ENCODE measurements around the gene TRAPPC10. TPM values are rescaled to one million over a fixed set of nuclear protein-coding genes. Genes with fewer than 3 reads are reported as not detected.

TRAPPC10 gene
- total RNA-seq, 2 experiments from 2014 or later: 44.1 to 45.4 TPM

DNA sequence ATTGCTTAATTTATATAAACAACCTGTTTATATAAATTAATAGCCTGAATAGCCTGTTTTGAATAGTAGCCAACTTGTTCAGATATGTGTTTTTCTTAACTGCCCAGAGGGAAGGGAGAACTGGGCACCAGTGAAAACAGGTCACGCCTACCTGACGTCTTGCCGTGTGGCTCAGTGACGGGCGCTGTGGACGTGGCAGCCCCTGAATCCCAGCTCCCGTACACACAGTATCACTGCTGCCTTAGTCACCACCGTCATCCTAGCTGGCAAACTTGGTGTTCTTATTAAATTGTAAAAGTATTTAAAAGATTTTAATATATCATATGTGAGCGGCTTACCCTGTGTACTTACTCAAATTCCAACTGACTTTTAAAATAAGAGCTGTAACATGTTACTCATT is 35.4 kb upstream of the TRAPPC10 start:
- intact Hi-C loops (cut with micrococcal nuclease): no loop called here
- no peak for DNase-seq
- H3K9me3 Mint-ChIP-seq: no peaks in the 10 kb centered on the region
- H3K27me3 Mint-ChIP-seq: no peaks in the 10 kb centered on the region
- H3K4me1 Mint-ChIP-seq (ENCODE audit: low read depth): peaks cover 6% of the 10 kb centered on the region
- H3K4me3 Mint-ChIP-seq: no peak overlapping the region
- H3K36me3 Mint-ChIP-seq (ENCODE audit: low read depth): no peaks in the 10 kb centered on the region
- ChIA-PET CTCF (interaction anchor here (1.4 to 2.6 kb wide), 8 partner anchors 10 to 166 kb away, joined by 3 to 25 read pairs (median 6); no protein-coding TSS in a partner anchor), POLR2A (interaction anchor here (1.1 kb wide), 1 partner anchor 108 kb away, joined by 3 read pairs; no protein-coding TSS in a partner anchor)
- no peak for ATAC-seq
- TF ChIP-seq, protein P1, sequence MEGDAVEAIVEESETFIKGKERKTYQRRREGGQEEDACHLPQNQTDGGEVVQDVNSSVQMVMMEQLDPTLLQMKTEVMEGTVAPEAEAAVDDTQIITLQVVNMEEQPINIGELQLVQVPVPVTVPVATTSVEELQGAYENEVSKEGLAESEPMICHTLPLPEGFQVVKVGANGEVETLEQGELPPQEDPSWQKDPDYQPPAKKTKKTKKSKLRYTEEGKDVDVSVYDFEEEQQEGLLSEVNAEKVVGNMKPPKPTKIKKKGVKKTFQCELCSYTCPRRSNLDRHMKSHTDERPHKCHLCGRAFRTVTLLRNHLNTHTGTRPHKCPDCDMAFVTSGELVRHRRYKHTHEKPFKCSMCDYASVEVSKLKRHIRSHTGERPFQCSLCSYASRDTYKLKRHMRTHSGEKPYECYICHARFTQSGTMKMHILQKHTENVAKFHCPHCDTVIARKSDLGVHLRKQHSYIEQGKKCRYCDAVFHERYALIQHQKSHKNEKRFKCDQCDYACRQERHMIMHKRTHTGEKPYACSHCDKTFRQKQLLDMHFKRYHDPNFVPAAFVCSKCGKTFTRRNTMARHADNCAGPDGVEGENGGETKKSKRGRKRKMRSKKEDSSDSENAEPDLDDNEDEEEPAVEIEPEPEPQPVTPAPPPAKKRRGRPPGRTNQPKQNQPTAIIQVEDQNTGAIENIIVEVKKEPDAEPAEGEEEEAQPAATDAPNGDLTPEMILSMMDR (IDR thresholded peaks at IDR 0.05): no peak
- H3K27ac Mint-ChIP-seq: no peak overlapping the region

GRCh38 chr21:43978060-43978459 is 34.0 kb upstream of the TRAPPC10 start:
- Mint-ChIP-seq H3K9me3 (no peaks in the 10 kb centered on the region), H3K36me3 (ENCODE audit: low read depth) (no peaks in the 10 kb centered on the region), H3K4me3 (no peak overlapping the region), H3K27ac (no peak overlapping the region), H3K27me3 (no peaks in the 10 kb centered on the region), H3K4me1 (ENCODE audit: low read depth) (peaks cover 9% of the 10 kb centered on the region)
- no peak for ATAC-seq
- intact Hi-C loops (cut with micrococcal nuclease): no loop called here
- TF ChIP-seq, protein P1 (IDR thresholded peaks at IDR 0.05): no peak
- POLR2A ChIA-PET: interaction anchor here (1.4 kb wide), 1 partner anchor 170 kb away, joined by 3 read pairs; no protein-coding TSS in a partner anchor
- CTCF ChIA-PET: interaction anchor here (1.0 kb wide), 2 partner anchors 12 to 167 kb away, joined by 3 to 4 read pairs; no protein-coding TSS in a partner anchor
- no peak for DNase-seq

DNA sequence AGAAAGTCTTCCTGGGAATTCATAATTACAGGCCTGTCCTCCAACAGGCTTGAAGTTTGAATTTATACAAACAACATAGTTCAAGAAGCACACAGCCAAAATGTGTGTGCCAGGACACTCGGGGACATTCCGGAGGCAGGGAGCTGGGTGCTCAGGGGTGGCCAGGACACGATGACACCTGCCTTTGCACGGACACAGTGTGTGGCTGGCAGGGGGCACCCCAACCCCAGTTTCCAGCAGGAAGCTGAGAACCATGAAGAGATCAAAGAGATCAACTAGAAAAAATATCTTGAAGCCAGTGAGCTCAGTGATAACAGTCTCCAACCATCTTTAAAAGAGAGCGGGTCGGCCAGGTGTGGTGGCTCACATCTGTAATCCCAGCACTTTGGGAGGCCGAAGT is 32.5 kb upstream of the TRAPPC10 start:
- POLR2A ChIA-PET: interaction anchor here (1.2 kb wide), 1 partner anchor 12 kb away, joined by 5 read pairs; no protein-coding TSS in a partner anchor
- H3K36me3 Mint-ChIP-seq (ENCODE audit: low read depth): no peaks in the 10 kb centered on the region
- H3K27me3 Mint-ChIP-seq: no peaks in the 10 kb centered on the region
- peaks cover 10% of the 10 kb centered on the region for H3K4me1 Mint-ChIP-seq (ENCODE audit: low read depth)
- CTCF ChIA-PET: interaction anchor here (1.3 kb wide), 1 partner anchor 32 kb away, joined by 3 read pairs; no protein-coding TSS in a partner anchor
- ATAC-seq (no peak), DNase-seq (no peak)
- no peak overlapping the region for H3K27ac Mint-ChIP-seq
- no peaks in the 10 kb centered on the region for H3K9me3 Mint-ChIP-seq
- H3K4me3 Mint-ChIP-seq: no peak overlapping the region
- TF ChIP-seq, protein P1 (IDR thresholded peaks at IDR 0.05): no peak
- intact Hi-C loops (cut with micrococcal nuclease): no loop called here

- no peak for DNase-seq
- intact Hi-C loops (cut with micrococcal nuclease): no loop called here
- Mint-ChIP-seq H3K27ac (no peak overlapping the region), H3K36me3 (ENCODE audit: low read depth) (no peaks in the 10 kb centered on the region), H3K27me3 (no peaks in the 10 kb centered on the region), H3K4me3 (no peak overlapping the region), H3K9me3 (no peaks in the 10 kb centered on the region), H3K4me1 (ENCODE audit: low read depth) (peaks cover 16% of the 10 kb centered on the region)
- no peak for ATAC-seq
- CTCF ChIA-PET: no interaction called here
- POLR2A ChIA-PET: interaction anchor here (0.6 kb wide), 1 partner anchor 32 kb away, joined by 3 read pairs; no protein-coding TSS in a partner anchor
- TF ChIP-seq, protein P1 (IDR thresholded peaks at IDR 0.05): no peak
Measured at GRCh38 chr21:43981151-43981870, 30.8 kb upstream of the TRAPPC10 start.

- H3K4me3 Mint-ChIP-seq: no peak overlapping the region
- TF ChIP-seq, protein P1 (IDR thresholded peaks at IDR 0.05): no peak
- peaks cover 19% of the 10 kb centered on the region for H3K4me1 Mint-ChIP-seq (ENCODE audit: low read depth)
- ChIA-PET POLR2A (no interaction called here), CTCF (no interaction called here)
- no peak for ATAC-seq
- H3K36me3 Mint-ChIP-seq (ENCODE audit: low read depth): no peaks in the 10 kb centered on the region
- no peaks in the 10 kb centered on the region for H3K27me3 Mint-ChIP-seq
- DNase-seq: no peak
- intact Hi-C loops (cut with micrococcal nuclease): no loop called here
- no peak overlapping the region for H3K27ac Mint-ChIP-seq
- H3K9me3 Mint-ChIP-seq: no peaks in the 10 kb centered on the region
Measured at GRCh38 chr21:43981871-43982210, 30.3 kb upstream of the TRAPPC10 start.

Data from activated CD8-positive, alpha-beta T cell treated with anti-CD3 and anti-CD28 coated beads for 36 hours (primary cell).